Activated CD4-positive, CD25-positive, alpha-beta regulatory T cell treated with anti-CD3 and anti-CD28 coated beads, Interleukin-2, amount 50 U/mL, for 16 hours (primary cell): ENCODE results near the gene ADGRF5.

Source experiments
- DNase-seq: peaks from one replicate; pipeline ENCODE4 v3.0.0-alpha.2; 2020; ENCODE audit warnings: low read depth, low spot score

The ADGRF5 gene

DNA sequence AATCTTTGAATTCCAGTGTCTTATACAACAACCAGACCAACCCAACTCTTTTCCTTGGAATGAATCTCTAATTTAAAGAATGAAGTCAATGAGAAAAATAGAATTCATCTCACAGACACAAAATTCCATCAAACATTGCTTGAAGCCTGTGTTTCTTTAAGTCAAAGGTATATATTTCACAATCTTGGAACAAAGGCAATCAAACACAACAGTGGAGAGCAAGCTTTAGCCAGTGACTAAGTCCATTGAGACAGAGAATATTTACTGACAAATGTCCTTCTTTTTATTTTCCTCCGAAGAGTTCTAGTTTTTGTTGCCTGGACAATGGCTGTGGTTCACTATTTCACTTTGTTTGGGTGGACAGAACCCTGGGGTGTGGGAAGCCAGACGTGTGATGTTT lies 92.8 kb downstream of the ADGRF5 start:
- DNase-seq, result no peak

- DNase-seq, result no peak
Measured at GRCh38 chr6:46821458-46821881, 100.3 kb downstream of the ADGRF5 start.

DNA sequence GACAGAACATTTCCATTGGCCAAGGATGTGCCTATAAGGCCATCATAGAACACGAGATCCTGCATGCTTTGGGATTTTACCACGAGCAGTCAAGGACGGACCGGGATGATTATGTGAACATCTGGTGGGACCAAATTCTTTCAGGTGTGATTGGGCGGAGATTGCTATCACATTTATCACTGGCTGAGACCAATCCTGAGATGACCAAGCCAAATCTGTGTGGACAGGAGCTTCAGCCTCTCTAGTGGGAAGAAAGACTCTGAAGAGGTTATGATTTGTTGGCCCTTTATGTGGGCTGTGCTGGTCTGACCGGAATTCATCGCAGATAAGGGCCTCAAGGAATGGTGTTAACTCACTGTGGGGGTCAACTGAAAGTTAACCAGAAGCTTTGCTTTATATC lies 102.2 kb downstream of the ADGRF5 start:
- no peak for DNase-seq

- no peak for DNase-seq
Measured at GRCh38 chr6:46816626-46817025, 105.1 kb downstream of the ADGRF5 start.

GRCh38 chr6:46815130-46815529 lies 106.6 kb downstream of the ADGRF5 start:
- no peak for DNase-seq

GRCh38 chr6:46808806-46809205 lies 112.9 kb downstream of the ADGRF5 start:
- DNase-seq, result no peak
